Stimulated activated CD8-positive, alpha-beta memory T cell treated with anti-CD3 and anti-CD28 coated beads, Interleukin-7, amount 100 ng/mL, for 48 hours (primary cell): Measurements from ENCODE around the gene HYDIN.
"Not testable (repeated sequence)": the region's sequence is repeated elsewhere in the genome, so short reads cannot be mapped to it uniquely, and the experiment has no call there.

Source experiments
- DNase-seq, 2 donors: peaks; one replicate each; pipeline ENCODE4 v3.0.0-alpha.2; 2020; ENCODE audit warnings: low read depth in 1 of 2; ENCODE audit errors: extremely low read depth in 1 of 2

Gene HYDIN

GRCh38 chr16:71226229-71227141, 4.0 kb downstream of the HYDIN start:
- DNase-seq, result no peak

GRCh38 chr16:71225145-71225544, 5.4 kb downstream of the HYDIN start:
- DNase-seq, result no peak

DNA sequence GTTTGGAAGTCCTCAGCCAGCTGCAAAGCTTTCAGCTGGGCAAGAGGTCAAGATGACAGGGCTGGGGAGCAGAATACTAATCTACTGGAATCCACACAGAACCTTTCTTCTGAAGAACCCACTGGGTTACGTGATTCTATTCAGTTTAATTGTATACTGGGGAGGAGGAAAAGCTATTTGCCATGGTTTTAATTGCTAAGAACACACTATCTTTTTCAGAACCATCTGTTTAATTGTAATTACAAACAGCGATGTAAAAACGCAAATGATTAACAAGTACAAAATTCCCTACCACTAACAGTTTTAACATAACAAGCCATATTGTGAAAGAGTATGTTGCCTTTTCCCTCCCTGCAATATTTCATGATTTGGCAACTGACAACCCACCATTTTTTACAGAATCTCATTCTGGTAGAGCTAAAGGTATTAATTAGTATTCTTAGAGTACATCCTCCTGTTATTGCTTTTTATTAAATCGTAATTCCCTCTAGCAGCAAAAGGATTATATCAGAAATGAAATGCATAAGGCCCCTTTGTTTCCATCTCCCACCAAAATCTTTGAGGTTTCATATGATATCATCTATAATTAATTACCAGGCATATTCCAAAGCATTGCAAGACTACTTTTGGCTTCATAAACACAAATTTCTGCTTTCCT, 12.1 kb downstream of the HYDIN start:
- DNase-seq, result no peak

- no peak for DNase-seq
Measured at GRCh38 chr16:71217506-71217905, 13.0 kb downstream of the HYDIN start.

GRCh38 chr16:71216714-71217113, 13.8 kb downstream of the HYDIN start:
- DNase-seq, result no peak

- no peak for DNase-seq
Measured at GRCh38 chr16:71214746-71215381, 15.7 kb downstream of the HYDIN start.

GRCh38 chr16:71205482-71206131, 24.9 kb downstream of the HYDIN start:
- DNase-seq, result no peak

DNA sequence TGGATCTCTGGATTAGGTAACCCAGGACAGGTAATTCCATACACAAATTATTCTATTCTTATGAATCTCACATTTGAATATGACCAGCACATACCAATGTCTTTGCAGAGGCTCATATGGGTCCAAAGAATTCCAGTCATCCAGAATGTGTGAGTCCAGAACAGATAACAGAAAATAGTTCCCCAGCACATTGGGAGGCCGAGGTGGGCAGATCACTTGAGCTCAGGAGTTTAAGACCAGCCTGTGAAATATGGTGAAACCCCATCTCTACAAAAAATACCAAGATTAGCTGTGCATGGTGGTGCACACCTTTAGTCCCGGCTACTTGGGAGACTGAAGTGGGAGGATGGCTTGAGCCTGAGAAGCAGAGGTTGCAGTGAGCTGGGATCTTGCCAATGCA, 26.9 kb downstream of the HYDIN start:
- DNase-seq, result no peak

DNA sequence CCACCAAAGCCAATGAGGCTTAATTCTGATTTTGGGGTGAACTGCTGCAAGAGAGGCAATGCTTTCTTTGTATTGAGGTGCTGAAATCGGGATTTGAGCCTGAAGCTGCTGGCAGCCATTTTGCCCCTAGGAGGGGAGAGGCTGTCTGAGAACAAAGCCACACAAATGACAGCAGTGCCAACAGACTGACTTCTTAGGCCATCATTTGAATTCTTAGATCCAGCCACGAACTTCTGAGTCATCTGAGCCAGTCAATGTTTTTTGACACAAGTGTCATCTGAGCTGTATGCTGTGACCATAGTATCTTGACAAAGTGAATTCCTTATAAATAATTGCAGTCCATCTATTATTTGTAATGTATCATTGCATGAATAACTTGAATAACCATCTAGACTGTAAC, 29.0 kb downstream of the HYDIN start:
- no peak for DNase-seq

DNA sequence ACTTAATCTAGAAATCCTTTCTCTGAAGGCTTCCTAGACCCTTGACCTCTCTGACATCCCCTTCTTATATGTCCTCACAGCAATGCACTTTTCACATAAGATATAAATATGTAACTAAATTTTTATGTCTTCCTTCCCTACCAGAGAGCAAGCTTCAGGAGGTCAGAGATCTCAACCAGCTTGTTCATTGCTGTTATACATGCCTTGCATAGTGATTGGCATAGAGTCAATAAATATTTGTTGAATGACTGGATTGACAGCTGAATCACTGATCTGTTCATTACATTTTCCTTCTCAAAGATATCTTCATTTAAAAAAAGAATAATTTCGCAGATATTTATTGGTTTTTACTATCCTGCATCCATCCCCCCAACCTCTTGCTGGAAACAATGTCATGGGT, 29.5 kb downstream of the HYDIN start:
- no peak for DNase-seq

GRCh38 chr16:71198408-71198807, 32.1 kb downstream of the HYDIN start:
- DNase-seq, result no peak

GRCh38 chr16:71192387-71192786, 38.1 kb downstream of the HYDIN start:
- no peak for DNase-seq

GRCh38 chr16:71188956-71189712, 41.4 kb downstream of the HYDIN start:
- DNase-seq, result no peak

- no peak for DNase-seq
Measured at GRCh38 chr16:71185347-71185746, 45.2 kb downstream of the HYDIN start.

GRCh38 chr16:71179569-71179968, 51.0 kb downstream of the HYDIN start:
- DNase-seq, result no peak

GRCh38 chr16:71172481-71173207, 57.9 kb downstream of the HYDIN start:
- no peak for DNase-seq

DNA sequence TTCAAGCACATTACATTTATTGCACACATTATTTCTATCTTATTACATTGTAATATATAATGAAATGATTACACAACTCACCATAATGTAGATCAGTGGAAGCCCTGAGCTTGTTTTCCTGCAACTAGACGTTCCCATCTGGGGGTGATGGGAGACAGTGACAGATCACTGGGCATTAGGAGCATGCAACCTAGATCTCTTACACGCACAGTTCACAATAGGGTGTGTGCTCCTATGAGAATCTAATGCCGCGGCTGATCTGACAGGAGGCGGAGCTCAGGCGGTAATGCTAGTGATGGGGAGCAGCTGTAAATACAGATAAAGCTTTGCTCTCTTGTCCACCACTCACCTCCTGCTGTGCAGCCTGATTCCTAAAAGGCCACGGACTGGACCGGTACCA, 69.5 kb downstream of the HYDIN start:
- DNase-seq, result not testable (repeated sequence)

DNA sequence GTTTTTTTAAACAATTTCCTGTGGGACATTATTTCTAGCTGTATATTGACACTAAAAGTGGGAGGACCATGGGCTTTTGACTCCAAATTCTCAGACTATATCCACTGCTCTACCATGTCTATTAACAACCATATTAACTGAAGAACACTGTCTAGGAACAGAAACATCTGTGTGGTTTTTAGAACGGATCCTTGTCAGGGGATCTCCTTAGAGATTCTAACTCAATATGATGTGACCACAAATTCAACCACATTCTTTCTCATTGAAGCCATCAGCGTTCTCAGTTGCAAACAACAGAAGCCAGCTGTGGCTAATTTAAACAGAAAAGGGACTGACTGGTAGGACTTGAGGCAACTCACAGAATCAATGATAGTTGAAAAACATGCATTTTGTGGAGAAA, 73.2 kb downstream of the HYDIN start:
- not testable (repeated sequence) for DNase-seq

DNA sequence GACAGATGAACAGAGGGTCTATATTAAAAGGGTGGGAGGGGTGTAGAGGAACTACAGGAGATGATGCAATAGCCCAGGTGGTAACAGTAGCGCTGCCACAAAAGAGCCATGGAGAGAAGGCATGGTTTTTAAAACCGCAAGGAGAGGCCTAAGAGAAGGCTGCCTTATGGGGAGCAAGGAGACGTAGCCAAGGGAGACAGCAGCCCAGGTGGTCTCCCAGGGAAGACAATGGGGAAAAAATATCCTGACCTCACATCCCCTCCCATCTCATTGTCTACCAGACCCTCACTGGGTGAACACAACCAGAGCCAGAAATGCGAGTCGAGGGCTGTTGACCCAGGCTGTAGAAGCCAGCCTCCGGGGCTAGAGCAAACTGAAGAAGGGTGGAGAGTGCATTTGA, 77.2 kb downstream of the HYDIN start:
- DNase-seq, result not testable (repeated sequence)

- not testable (repeated sequence) for DNase-seq
Measured at GRCh38 chr16:71151654-71152053, 78.9 kb downstream of the HYDIN start.
